Stimulated activated CD8-positive, alpha-beta memory T cell treated with anti-CD3 and anti-CD28 coated beads, Interleukin-4, amount 100 ng/mL, for 4 hours (primary cell): ENCODE results near the gene FAM120B.

Experiments
- DNase-seq, 2 donors: peaks; one replicate each; pipeline ENCODE4 v3.0.0-alpha.2; 2020; ENCODE audit warnings: low read depth in 2 of 2, low spot score in 1 of 2

Gene FAM120B

DNA sequence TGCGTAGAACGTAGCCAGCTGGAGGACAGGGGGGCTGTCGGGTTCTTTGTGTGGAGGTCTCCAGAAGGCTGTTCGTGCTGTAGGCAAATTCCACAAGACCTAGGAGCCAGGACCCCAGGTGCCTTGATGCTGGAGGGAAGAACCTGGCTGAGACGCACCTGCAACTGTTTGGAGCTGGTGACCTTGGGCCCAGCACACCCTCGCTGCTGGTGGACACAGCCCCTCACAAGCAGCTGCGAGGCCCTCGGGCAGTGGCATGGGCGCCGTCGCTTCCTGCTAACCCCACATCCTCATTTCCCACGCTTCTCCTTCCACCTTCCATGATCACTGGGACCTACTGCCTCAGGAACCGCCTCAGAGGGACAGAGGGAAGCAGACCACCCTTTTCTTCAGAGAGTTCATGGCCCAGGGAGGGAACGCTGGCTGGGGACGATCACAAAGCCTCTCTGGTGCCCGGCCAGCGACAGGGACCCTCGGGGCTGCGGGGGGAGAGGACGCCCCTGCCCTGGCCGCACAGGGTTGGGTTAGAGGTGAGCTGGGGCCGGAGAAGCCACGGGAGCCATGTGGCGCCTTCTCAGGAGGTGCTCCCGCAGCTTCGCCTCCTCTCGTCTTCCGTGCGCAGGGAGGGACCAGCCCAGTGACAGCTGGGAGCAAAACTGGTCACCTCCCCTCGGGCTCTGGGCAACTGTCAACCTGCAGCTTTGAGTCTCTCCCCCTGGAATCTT, 34.1 kb upstream of the FAM120B start:
- DNase-seq: no peak

- no peak for DNase-seq
These were observed 33.4 kb upstream of the FAM120B start for GRCh38 chr6:170273191-170273590.

DNA sequence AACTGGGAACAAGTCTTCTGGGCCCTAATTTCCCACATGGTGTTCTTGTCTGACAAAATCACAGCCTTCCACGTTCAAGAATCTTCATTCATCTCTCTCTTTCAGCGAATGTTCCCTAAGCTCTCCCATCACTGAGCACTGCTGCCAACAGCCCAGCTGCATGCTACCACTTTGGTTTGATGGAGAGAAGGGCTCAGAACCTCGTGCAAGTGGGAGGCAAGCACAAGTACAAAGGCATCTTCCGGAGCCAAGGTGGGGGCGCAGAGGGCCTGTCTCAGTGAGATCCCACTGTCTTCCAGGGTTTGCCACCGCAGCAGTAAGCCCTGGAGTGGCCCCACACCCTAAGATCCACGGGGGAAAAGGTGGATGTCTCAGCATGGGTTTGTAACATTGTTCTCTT, 32.9 kb upstream of the FAM120B start:
- no peak for DNase-seq

DNA sequence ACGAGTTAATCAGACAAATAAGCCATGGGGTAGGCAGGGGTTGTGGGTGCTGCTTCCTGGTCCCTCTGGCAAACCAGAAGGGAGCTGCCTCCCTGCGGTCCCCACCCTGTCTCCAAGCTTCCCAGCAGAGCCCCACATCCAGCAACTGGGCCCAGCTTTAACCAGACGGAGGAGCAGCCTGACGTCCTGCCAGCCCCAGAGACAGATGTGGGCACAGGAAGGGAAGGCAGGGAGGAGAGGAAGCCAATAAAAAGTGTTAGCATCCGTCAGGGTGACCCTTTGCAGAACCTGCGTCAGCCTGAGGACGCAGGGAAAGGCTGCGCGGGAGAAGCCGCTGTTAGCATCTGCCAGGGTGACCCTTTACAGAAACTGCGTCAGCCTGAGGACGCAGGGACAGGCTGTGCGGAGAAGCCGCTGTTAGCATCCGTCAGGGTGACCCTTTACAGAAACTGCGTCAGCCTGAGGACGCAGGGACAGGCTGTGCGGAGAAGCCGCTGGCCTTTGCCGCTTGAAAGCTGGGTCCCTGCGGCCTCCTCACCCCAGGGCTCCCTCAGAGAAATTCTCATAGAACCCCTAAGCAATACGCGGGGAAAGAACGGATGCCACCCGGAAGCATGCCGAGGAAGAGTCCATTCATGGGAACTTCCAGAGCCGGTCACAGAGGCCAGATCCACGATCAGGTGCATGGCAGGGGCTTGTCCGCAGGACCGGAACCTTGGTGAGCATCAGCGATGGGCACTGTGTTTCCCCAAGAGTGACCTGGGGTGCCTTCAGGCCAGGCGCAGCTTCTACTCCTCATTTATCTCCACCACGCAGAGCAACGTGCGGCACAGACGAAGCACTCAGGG, 31.6 kb upstream of the FAM120B start:
- DNase-seq: no peak

- DNase-seq: no peak
These were observed 30.0 kb upstream of the FAM120B start for GRCh38 chr6:170276369-170277057.

- DNase-seq: no peak
These were observed 28.4 kb upstream of the FAM120B start for GRCh38 chr6:170277893-170278742.

- DNase-seq: no peak
These were observed 27.8 kb upstream of the FAM120B start for GRCh38 chr6:170278743-170279094.

- no peak for DNase-seq
These were observed 27.1 kb upstream of the FAM120B start for GRCh38 chr6:170279426-170279825.

DNA sequence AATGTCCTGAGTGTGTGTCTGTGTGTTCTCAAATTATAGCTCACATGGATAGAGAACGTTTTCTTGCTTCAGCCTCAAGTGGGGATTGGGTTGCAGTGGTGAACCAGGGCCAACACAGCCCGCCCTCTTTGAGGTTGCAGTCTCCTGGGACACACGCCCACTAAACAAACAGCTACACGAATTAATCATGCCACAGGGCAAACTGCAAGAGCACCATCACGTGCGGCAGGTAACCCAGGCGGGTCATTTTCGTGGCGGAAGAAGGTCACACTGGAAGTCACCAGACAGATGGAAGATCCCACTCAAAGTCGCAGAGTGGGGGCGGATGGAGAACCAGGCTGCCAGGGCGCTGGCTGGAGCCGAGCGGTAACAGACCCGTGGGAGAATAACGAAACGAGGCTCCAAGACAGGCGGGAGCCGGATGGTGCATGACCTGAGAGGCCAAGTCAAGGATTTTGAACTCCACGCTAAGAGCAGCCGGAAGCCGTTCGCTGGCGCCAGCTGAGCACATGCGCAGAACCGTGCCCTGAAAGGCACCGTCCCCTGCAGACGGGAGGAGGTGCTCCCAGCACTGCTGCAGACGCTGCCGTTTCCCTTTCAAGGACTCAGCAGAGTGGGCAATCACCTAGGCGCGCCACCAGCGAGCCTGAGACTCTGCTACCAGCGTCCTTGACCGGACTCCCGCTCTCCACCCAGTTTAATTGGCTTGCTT, 26.4 kb upstream of the FAM120B start:
- no peak for DNase-seq

GRCh38 chr6:170280689-170281045, 25.9 kb upstream of the FAM120B start:
- DNase-seq: no peak

- DNase-seq: no peak
These were observed 24.9 kb upstream of the FAM120B start for GRCh38 chr6:170281331-170282292.

GRCh38 chr6:170282512-170283158, 23.9 kb upstream of the FAM120B start:
- no peak for DNase-seq

DNA sequence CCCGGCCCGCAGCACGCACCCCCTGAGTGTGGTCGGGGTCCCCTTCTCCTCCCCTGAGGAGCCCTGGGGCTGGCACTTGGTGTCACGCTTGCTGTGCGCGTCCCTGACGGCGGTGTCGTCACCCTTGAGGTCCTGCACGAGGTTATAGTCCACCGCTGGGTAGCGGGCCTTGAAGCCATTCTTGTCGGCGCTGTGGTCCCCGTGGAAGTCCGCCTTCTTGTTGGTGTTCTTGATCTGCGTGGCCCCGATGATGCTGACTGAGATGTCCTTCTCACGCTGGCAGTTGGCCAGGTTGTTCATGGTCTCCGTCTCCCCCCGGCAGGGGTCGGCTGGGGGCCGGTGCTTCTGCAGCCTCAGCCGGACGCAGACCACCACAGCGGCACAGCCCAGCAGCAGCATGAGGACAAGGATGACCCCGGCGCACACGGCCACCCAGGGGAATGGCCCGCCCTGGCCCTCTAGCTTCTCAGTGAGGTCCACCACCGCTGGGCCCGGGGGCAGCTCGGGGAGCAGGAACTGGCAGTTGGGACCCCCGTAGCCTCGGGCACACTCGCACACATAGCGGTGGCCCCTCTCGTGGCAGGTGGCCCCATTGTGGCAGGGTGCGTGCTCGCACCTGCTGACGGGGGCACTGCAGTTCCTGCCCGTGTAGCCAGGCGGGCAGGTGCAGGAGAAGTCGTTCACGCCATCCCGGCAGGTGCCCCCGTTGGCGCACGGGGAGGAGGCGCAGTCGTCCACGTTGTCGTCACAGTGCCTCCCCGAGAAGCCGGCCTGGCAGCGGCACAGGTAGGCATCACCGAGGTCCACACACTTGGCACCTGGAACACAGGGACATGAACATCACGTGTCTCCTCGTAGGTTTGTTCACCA, 23.1 kb upstream of the FAM120B start:
- no peak for DNase-seq

DNA sequence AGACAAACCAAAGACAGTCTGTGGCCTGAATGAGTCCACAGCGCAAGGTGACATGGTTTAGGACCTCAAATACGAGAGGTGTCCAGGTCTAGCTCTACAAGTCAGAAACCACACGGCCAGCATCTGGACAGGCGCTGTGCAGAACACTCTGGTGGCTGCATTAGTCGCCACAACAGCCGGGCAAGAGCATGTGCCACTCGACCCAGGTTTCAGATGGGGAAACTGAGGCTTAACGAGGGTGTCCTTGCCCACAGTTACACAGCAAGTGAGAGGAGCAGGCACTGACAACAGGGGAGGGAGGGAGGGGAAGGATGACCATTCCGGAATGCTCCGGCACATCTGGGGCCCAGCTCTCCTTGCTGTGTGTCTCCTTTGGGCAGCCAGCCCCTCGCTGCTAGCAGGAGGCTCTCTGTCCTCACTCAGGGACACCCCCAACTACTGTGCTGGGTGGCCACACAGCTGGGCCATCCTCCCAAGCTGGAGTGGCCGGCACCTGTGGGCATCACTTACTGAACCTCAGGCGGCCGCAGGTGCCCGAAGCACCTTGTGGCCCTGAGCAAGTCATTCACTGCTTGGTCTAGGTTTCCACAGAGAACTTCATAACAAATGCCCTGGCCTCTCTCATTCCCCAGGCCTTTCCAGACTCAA, 22.3 kb upstream of the FAM120B start:
- DNase-seq: no peak

DNA sequence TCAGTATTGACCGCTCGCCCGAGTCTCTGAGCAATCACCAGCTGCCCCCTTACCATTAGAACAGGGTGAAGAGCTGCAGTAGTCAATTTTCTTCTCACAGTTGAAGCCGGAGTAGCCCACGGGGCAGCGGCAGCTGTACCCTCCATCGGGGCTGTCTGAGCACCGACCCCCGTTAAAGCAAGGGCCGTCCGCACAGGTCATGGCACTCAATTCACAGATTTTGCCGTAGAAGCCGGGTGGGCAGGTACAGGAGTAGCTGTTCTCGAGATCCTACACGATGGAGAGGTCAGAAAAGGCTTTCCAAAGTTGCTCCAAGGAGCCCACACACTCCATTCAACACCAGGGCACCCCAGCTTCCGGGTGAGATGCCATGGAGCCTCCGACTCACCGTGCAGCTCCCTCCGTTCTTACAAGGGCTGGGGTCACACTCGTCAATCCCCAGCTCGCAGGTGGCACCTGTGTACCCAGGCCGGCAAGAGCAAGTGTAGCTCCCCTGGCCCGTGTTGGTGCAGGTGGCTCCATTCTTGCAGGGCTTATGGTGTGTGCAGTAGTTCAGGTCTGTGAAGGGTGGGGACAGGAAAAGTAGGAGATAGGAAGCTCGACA, 21.6 kb upstream of the FAM120B start:
- no peak for DNase-seq

DNA sequence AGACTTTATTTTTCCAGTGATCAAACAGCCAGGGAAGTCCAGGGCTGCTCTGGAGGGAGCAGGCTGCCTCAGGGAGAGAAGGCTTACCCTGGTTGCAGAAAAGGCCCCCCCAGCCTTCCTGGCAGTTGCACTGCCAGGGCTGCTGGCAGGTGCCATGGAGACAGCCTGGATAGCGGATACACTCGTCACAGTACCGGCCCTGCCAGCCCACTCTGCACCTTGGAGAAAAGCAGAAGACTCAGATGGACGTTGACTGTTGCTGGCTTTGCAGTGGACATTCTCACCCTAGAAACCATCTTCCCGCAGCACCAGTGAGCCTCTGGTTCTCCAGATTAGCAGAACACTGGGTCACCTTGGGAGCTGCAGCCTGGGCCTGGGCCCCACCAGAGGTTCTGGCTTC, 21.1 kb upstream of the FAM120B start:
- no peak for DNase-seq
